HTERT RPE-1 (cell line): Measurements from ENCODE around the gene TCF4.

ENCODE experiments used
- in situ Hi-C: fragments of 300-500 bp; cut with MboI; formaldehyde crosslinking; loops from 4 replicates; pipeline ENCODE4 v1.14.3; 2020; ENCODE audit warnings: low sequenced_read_pairs

Gene TCF4

DNA sequence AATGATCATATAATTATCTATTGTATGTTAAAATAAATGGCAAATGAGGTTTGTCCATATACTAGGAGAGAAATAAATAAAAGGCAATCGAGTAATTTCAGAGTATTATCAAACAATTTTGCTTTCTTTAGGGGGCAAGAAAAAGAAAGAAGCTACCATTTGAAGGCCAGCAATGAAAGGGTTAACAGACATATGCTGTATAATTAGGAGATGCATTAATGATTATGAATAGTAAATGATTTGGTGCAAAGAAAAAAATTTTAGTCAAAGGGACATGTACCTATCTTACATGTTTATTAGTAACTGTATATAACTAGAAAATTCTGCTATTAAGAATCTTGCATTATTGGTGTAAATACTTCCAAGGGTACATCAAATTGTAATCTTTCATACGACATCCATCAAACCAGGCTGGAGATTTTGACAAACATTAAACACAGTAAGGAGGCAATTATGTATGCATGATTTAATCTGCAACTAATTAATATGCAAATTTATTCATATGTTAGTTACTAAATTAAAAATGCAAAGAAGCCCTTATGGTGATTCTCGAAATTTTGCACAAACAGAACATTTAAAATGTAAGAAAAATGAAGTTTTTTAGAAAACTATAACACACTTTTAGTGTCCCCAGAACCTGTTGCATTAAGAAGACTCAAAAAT lies 251.4 kb downstream of the TCF4 start:
- in situ Hi-C loops = no loop called here

DNA sequence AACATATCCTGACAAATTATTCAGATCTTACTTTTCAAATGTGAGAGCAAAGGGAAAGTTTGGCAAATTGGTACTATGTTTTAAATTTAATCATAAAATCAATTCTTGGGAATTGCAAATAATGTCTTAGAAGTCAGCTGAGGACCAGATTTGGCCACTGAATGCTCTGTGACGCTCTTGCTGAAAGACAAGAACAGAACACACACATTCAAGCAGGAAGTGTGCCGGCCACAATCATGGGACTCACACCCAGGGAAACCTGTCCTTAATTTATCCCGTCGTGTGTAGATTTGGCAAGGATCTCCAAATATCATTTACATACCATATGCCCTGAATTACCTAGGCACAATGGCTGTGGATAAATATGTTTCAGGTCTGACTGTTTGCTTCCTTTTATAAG lies 253.1 kb downstream of the TCF4 start:
- in situ Hi-C loops = no loop called here

DNA sequence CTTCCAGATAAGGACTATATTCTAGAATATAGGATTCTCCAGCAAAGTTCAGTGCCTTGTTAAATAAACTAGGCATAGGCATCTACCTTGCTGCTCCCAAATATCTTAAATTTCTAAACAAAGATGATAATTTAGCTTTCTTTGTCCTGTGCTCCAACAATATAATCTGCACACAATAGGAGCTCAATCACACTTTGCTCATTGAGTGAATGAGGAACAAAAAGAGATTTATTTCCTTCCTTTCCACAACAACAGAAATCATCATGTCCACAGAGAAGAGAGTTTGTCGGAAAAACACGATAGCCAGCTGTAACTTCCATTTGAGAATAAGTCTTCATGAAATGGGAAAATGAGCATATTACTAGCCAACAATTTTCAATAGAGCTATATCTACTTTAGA lies 256.7 kb downstream of the TCF4 start:
- in situ Hi-C loops = no loop called here

DNA sequence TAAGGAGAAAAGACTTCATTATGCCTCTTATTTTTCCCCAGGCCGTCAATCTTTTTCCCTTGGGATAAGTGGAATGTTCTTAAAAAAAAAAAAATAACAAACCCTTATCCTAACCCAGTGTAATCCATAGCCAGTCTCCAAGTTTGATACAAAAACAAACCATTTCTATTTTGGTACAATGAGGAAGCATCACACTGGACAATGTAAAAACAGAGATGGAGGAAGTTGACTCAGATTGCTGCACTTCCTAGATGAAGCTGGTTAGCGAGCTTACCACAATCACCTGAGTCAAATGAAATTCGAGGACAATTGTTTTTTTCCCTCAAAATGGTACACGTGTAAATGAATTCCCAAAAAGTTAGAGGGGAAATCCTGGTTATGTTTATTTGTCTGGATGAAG lies 259.7 kb downstream of the TCF4 start:
- in situ Hi-C loops = no loop called here

DNA sequence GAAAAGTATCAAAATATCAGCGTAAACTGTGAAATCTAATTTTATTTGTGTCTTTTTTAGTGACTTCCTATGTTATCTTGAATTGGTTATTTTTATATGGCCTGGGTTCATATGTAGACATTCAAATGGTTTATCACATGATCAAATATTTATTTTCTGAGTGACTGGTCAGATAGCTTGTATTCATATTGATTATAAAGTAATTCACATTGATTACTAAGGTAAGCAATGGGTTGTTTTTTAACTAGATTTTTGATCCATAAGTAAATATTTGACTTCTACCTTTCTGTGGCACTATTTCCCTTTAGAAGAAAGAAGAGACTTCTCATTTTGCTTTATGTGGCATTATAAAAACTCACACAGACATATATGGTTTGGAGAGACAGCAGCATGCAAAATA lies 260.5 kb downstream of the TCF4 start:
- in situ Hi-C loops = no loop called here

DNA sequence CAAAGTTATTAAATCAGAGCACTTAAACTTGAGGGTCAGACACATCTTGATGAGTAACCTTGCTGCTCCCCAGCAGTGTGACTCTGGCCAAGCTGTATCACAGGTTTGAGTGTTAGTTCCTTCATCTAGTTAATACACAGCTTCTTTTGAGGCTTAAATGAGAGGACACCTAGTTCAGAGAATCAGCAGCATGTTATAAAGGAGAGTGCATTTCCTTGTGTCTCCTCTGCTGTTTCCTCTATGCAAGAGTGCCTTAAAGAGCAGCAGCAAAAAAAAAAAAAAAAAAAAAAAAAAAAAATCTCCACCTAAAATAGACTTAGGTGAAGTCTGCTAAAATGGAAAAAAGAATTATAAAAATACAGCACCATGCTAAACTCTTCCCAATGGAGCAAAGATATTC lies 261.9 kb downstream of the TCF4 start:
- in situ Hi-C loops = no loop called here

DNA sequence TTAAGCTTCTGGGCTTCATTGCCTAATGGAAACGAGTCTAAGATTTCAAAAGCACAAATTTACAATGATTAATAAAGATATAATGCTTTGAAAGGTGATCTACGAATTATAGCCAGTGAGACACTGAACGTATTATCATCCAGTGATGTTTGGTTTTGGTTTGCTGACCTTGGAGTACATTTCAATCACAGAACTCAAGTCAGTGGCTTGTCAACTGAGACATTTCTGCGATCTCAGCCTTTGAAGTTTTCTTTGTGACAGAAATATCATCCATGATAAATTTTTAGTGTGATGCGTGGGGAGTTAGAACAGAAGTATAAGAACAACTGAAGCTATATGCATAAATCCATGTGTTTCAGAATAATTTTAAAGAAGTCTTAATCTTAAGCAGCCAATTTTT lies 263.8 kb downstream of the TCF4 start:
- in situ Hi-C loops = no loop called here

DNA sequence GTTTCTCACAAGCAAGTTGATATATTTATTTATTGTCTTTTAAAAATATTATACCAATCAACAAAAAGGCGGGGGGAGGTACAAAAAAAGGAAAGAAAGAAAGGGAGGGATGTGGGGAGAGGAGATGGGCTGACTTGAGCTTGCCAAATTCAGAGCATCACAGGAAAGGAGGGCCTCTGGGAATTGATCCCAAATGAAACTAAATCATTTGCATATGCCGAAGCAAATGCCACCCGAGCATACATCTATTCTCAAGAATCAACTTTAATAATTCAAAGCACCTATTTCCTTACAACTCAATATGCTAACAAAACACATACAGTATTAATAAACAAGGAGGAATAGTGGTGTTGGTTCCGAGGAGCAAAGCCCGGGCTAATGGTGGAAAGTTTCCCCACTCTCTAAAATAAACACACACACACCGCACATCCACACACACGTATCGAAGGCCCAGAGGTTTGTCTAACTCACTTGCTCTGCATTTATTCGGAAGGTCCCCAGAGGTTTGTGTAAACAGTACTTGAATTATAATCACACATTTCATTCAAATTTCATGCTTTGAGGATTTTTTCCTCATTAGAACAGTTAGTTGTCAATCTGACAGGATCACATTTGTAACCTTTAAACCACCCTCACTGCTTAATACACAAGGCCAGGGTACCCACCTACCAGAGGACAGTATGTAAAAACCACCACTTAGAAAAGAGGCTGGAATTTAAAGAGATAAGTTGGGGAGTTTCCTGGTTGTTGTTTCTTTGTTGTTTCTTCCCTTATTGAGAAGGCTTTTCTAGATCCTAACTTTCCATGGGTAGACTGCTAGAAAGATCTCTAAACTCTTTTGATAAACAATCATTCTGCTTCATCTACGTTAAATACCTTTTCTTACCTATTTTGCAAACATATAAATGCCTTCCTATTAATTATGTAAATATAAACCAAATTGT lies 264.7 kb downstream of the TCF4 start:
- in situ Hi-C loops = no loop called here

DNA sequence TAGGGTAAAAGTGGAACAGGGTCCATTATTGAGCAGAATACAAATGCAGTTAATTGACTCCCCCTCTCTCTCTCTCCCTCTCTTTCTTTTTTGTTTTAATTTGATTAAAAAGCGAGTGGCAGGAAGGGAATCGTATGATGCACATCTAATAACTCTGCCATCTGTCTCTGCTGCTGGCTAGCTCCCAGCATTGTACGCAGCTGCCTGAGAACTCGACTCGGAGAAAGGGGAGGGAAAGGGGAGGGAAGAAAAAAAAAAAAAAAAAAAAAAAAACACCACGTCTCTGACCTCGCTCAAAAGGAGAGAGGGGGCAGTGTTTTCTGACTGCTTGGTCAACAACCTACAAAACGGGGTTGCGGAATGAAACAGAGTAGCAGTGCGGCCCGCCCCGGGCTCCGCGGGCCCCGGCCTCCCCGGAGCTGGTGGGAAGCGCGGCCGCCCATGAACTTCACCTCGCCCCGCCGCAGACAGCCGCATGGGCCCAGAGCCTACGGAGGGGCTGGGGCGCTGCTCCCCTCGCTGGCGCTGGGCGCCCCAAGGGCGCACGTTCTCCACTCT lies 265.7 kb downstream of the TCF4 start:
- in situ Hi-C loops = no loop called here

DNA sequence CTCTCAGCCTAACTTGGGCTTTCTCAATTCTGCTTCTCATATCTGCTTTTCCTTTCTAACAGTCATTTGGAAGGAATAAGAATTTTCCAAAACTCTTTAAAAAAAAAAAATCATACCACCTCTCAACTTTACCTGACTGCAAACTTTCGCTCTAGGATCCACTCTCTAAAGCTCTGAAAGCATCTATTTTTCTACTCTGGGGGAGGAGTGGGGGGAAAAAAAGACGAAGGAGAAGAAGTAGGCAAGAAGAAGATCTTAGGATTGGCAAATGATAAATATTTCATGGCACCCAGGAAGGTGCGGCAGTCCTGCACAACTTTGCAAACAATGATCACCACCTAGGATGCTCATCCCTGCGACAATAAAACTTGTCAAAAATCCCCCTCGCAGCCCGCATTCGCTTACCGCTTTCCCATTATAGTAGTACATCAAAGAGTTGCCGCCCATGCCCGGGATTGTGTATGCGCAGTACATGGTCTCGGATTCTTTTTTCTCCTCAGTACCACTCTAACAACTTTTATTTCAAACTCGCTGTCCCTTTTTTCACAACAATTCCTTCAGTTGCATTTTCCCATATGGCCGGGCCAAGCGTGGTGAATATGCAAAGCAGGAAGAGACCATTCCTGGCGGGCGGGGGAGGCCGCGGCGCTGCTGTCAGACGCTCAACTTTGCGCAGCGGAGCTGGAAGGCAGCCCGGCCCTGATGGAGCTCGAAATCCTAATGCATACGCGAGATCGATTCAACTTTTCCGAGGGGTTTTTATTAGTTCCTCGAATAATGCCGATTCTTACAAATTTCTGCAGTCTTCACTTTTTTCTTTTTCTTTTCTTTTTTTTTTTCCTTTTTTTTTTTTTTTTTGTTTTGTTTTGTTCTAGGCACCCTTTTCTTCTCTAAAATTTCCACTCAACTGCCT lies 266.5 kb downstream of the TCF4 start:
- in situ Hi-C loops = no loop called here

DNA sequence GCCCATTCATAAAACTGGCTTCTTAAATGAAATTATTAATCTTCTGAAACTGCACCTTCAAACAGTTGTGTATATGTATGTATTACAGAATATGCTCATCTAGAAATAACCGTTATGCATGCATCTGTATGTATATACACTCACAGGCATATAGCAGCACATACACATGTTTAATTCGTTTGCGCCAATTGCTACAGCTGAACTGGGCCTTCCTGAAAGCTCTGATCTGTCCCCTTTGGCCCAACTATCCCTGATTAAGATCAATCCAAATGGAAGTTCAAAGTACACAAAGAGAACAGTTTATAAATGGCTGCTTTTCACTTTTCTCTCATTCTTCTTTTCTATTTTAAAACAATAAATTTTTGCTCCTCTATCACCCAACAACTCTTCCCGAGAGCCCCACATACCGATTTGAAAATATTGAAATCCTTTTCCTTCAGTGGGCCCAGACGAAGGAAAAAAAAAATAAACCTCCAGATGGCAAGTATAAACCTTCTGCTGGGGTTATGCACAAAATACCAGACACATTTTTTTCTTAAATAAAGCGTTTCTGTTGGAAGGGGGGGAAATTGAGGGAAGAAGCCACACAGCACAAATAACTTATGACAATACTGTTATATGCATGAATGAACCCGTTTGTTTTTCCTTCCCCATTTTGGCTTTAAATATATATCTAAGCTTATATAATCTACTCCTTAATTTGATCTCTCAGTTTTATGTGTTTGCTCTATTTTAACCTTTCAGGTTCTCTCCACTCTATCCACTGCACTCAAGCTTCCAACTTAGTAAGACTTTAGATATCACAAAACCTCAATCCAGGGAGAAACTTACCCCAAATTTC lies 267.3 kb downstream of the TCF4 start:
- in situ Hi-C loops = no loop called here

DNA sequence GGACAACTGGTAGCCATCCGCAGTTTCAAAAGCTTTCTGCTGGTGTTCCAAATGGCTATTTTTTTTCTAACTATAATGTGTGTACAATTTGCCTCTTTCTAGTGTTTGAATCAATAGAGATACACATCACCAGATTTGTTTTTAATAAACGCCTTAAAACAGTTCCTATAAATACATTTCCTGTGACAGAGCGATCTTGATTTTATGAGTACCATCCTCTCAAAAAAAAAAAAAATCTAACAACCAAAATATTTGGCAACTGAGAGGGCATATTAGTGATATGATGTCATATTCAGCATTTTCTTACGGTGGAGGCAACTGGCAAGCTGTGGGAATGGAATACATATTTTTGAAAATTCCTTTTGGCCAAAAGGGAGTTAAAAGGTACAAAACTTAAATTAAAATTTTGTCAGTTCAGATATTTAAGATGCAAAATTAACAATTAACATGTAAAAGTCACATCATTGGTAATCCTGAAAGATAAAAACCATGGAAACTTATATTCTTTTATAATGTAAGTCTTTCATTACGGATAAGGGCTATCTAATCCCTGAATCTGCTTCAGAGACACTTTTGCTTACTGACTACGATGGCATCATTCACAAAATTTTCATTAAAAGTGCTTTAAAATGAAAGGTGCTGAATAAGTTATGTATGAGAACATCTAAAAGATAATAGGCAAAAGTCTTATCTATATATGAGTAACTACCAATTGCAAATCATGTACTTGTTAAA lies 268.4 kb downstream of the TCF4 start:
- in situ Hi-C loops = no loop called here

DNA sequence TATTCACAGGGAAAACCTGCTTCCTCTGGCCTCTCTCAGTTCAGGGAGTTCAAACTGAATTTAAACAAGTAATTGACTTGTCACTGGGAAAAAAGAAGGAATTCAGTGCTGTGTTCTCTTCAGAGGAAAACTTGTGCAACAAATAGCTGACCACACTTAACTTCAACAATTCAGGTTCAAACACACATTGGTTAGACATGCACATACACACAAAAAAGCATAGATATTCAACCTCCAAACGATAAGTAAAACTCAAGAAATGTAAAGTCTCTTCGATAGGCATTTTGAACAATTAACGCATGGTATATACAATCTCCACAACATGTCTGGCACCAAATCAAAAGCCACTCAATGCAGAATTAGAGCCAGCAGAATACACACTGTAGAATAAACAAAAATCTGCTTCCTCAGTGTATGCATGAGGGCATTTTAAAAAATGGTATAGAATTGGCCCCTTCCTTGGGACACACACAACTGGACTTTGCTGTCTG lies 269.0 kb downstream of the TCF4 start:
- in situ Hi-C loops = no loop called here

DNA sequence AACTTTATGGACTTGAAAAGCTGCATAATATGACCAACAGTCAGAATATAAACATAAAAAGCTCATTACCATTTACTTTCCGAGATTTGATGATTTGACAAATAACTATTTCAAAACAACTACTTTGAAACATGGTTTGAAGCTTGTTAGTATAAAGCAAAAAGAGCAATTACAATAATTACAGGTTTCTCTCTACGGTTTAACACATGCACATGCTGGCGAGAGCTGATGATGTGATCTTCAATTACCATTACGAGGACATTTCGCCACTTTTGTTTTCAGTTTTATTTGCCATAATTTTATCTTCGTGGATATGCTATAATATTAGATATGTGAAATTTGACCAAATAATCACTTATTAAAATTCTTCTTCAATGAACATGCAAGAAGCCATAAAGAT lies 270.1 kb downstream of the TCF4 start:
- in situ Hi-C loops = no loop called here

DNA sequence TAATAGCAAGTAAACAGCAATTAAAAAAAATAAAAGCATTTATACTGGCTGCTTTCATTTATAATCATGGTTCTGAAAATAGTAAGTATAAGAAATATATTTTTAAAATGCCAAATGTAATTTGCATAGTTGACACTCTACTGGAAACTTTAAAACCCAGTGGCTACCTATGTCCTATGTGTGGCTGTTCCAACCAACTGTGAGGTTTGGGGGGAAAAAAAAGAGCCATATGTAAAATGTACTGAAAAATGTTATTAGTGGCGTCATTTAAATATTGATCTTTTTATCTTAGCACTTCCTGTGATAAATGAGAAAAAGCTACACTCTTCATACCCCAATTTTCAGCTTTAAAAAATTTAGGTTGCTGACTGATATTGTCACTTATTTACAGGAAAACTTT lies 270.7 kb downstream of the TCF4 start:
- in situ Hi-C loops = no loop called here

DNA sequence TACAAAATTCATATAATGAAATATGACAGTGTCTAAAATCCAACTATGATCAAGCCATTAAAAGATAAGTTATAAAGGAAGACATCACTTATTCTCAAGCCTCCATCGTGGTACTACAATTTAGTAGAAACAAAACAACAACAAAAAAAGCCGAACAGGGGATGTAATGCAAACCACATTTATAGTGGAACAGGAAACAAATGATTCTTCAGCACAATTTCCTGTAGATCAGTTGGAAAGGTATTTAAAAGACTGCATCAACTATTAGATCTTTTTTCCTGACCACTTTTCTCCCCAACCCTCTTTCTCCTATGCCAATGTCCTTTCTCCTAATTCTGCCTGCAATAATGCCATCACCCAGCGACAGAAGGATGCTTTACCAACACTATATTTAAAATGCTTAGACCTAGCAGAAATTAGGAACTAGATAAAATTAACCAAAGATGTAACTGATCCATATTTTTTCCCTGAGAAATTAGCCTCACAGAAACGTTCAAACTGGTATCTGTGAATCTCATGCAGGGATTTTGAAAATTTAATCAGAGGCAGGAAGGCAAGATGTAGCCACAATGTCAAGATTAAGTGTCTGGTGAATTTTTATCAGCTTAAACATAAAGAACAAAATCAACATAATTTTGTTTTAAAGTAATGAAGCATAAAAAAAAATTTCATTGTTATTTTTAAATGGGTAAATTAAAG lies 271.4 kb downstream of the TCF4 start:
- in situ Hi-C loops = no loop called here

DNA sequence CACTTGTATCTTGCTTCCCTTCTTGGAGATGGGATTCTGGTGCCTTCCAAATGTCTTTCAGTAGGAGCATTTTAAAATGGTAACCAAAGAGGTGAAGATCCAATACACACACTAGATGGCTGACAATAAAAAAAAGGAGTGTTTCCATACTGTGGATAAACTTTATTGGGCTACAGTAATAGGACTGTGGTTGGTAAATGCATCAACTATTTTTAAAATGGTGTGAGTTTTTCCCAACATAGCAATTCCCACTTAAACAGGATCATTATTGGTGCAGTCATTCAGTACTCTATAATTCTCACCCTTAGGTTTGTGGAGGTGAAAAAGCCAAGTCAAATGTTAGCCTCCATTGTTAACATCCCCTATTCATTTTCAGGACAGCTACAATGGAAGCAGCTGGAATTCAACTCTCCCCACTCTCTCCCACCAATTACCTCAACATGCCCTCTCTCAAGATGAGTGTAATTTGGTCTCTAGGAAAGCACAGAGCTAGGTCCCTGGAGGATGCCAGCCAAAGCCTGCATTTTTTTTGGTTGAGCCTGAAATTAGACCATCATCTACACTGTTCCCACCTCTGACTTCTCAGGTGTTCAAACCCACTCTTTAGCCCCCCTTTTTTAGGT lies 273.3 kb downstream of the TCF4 start:
- in situ Hi-C loops = no loop called here

DNA sequence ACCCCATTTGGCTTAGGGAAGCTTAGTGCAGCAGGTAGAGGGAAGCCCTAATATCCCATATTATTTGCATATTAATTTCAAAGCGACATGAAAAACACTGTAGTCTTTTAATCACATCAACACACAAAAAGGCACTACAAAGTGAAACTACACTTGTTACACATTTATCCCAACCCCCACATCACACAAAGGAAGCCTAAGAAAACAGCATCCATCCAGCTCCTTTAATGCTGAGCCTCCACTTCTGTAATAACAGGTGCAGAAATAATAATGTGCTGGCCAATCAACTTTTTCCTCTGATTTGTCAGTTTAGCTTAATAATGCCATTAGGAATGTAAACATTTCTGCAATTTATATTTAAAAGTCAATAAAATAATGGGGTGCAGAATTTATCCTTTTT lies 274.0 kb downstream of the TCF4 start:
- in situ Hi-C loops = no loop called here
